HepG2 (cell line): ENCODE results near the gene SLC16A4. TPM values are rescaled to one million over a fixed set of nuclear protein-coding genes. Genes with fewer than 3 reads are reported as not detected.

ENCODE experiments used
- AHR ChIP-seq: IDR thresholded peaks from 2 replicates; pipeline ENCODE4 v1.6.1; 2018; ENCODE audit warnings: missing genetic modification reagents, missing compliant biosample characterization
- CSRNP1 ChIP-seq: sonication (generic); formaldehyde crosslinking; IDR thresholded peaks from 2 replicates; pipeline ENCODE4 v1.8.1; 2023; ENCODE audit warnings: mild to moderate bottlenecking, missing genetic modification reagents
- SMARCC2 ChIP-seq: fragments of 450-650 bp; IDR thresholded peaks from 2 replicates; pipeline ENCODE4 v1.6.1; 2017; ENCODE audit warnings: antibody characterized with exemption, mild to moderate bottlenecking
- TBX2 ChIP-seq: sonication (generic); formaldehyde crosslinking; IDR thresholded peaks from 2 replicates; pipeline ENCODE4 v1.5.0; 2020; ENCODE audit warnings: missing genetic modification reagents, mild to moderate bottlenecking, borderline replicate concordance
- TCF12 ChIP-seq, 2 experiments: fragments of 450-650 bp in 1 of 2; sonication (generic) in 1 of 2; formaldehyde crosslinking in 1 of 2; IDR thresholded peaks; 2 replicates each; pipeline versions ENCODE4 v1.6.1 to v1.8.0; 2017 to 2022; ENCODE audit warnings: antibody characterized with exemption in 1 of 2, mild to moderate bottlenecking in 1 of 2, missing genetic modification reagents in 1 of 2, moderate library complexity in 1 of 2
- TP53 ChIP-seq: sonication (generic); formaldehyde crosslinking; conservative IDR thresholded peaks from 2 replicates; pipeline ENCODE4 v1.4.0; 2020; ENCODE audit warnings: missing genetic modification reagents
- ZFP41 ChIP-seq: sonication (generic); formaldehyde crosslinking; IDR thresholded peaks from 2 replicates; pipeline ENCODE4 v1.4.0; 2020; ENCODE audit warnings: mild to moderate bottlenecking, missing genetic modification reagents, borderline replicate concordance
- ZFX ChIP-seq: sonication (generic); formaldehyde crosslinking; IDR thresholded peaks from 2 replicates; pipeline ENCODE4 v1.4.0; 2020; ENCODE audit warnings: mild to moderate bottlenecking, low read depth, missing genetic modification reagents, moderate library complexity
- ZNF12 ChIP-seq: sonication (generic); formaldehyde crosslinking; IDR thresholded peaks from 2 replicates; pipeline ENCODE4 v1.5.0; 2020; ENCODE audit warnings: missing genetic modification reagents
- ZNF230 ChIP-seq: sonication (generic); formaldehyde crosslinking; IDR thresholded peaks from 2 replicates; pipeline ENCODE4 v1.4.0; 2020; ENCODE audit warnings: mild to moderate bottlenecking, missing genetic modification reagents
- ZNF260 ChIP-seq: sonication (generic); formaldehyde crosslinking; IDR thresholded peaks from 2 replicates; pipeline ENCODE4 v1.4.0; 2020; ENCODE audit warnings: missing genetic modification reagents, low read depth, mild to moderate bottlenecking, borderline replicate concordance
- ZNF333 ChIP-seq: sonication (generic); formaldehyde crosslinking; IDR thresholded peaks from 2 replicates; pipeline ENCODE4 v1.4.0; 2020; ENCODE audit warnings: mild to moderate bottlenecking, missing genetic modification reagents, borderline replicate concordance
- ZNF749 ChIP-seq: sonication (generic); formaldehyde crosslinking; IDR thresholded peaks from 2 replicates; pipeline ENCODE4 v1.8.0; 2022; ENCODE audit warnings: mild to moderate bottlenecking, missing genetic modification reagents, moderate library complexity, borderline replicate concordance
- ZNF816 ChIP-seq: sonication (generic); formaldehyde crosslinking; IDR thresholded peaks from 2 replicates; pipeline ENCODE4 v1.8.0; 2022; ENCODE audit warnings: missing genetic modification reagents, mild to moderate bottlenecking, borderline replicate concordance
- ZUFSP ChIP-seq: sonication (generic); formaldehyde crosslinking; IDR thresholded peaks from 2 replicates; pipeline ENCODE4 v1.9.0; 2021; ENCODE audit warnings: missing genetic modification reagents, mild to moderate bottlenecking, borderline replicate concordance
- polyA plus RNA-seq, 8 experiments: library from polyadenylated mRNA; depleted of rRNA in 3 of 8; stranded (reverse) in 7 of 8; unstranded in 1 of 8; fragments of >200 nt; fragmentation: Illumina TruSeq in 4 of 8; extraction: Trizol in 4 of 8; gene quantifications; 2 replicates each; pipeline versions ENCODE4 v1.2.1 to v1.2.3, GENCODE V29; 2011 to 2016; ENCODE audit warnings: low read depth in 4 of 8, missing spikeins in 1 of 8, mixed read lengths in 1 of 8; ENCODE audit not compliant: insufficient read depth in 1 of 8
- total RNA-seq, 5 experiments: library from RNA; depleted of rRNA; stranded (reverse); fragments of >200 nt; fragmentation: Illumina TruSeq; extraction: Trizol; gene quantifications; 2 replicates each; pipeline ENCODE4 v1.2.3, GENCODE V29; 2016; ENCODE audit warnings: low read depth in 1 of 5
- TF ChIP-seq, protein P1 (sequence below): IDR thresholded peaks from 2 replicates; pipeline ENCODE4 v1.6.1; 2018; ENCODE audit warnings: missing genetic modification reagents, mild to moderate bottlenecking, missing compliant biosample characterization
- TF ChIP-seq, protein P2 (sequence below): sonication (generic); formaldehyde crosslinking; IDR thresholded peaks from 2 replicates; pipeline ENCODE4 v1.9.0; 2021; ENCODE audit warnings: missing genetic modification reagents, mild to moderate bottlenecking, borderline replicate concordance

The SLC16A4 gene
- total and polyA plus RNA-seq, 2 of the 13 experiments (the other 11 are each of a cell fraction or from before 2014, with no cell fraction given): 1.1 to 1.5 TPM

DNA sequence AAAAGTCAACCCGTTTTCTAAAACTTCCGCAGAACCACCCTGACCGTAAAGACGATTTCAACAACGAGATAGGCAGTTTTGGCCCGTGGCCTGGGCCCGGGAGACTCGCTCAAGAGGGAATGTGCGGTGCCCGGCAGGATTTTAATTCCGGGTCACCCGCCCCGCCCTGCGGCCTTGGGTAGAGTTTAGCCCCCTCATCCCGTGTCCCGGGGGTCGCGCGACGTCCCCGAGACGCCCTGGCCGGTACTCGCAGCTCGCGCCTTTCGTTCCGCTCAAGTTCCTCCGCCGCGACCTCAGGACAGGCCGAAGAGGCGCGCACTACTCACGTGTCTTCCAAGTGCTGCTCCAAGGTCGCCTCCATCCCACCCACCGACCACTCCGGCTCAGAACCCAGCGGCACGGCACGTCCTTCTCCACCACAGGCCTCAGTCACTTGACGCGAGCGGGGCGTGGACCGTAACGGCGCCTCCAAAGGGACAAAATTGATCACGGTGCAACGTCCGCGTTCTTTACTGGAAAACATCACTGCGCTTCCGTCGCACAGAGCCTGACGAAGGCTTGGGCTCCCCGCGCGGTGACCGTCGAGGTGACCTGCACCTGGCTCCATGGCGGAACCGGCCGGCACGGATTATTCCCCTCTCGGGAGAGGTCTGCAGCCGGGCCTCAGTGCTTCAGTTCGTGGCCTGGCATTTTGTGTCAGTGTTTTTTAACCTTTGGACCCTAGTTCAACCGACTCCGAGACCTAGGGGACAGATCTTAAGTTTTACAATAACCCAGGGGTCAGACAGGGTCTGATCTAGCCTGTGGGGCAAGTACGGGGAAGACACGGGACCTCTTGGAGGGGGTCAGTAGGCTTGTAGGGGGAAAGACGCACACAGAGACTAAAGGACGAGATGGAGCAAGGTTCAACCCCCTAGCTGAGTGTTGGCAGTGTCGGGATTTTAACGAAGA lies 16.7 kb upstream of the SLC16A4 start, which contains the start of gene LAMTOR5 (continued):
- TF ChIP-seq, protein P1, sequence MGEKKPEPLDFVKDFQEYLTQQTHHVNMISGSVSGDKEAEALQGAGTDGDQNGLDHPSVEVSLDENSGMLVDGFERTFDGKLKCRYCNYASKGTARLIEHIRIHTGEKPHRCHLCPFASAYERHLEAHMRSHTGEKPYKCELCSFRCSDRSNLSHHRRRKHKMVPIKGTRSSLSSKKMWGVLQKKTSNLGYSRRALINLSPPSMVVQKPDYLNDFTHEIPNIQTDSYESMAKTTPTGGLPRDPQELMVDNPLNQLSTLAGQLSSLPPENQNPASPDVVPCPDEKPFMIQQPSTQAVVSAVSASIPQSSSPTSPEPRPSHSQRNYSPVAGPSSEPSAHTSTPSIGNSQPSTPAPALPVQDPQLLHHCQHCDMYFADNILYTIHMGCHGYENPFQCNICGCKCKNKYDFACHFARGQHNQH (CRISPR knock-in tag): peak; percentile 83; the same call in 1 of the 2 replicates
- TF ChIP-seq TCF12 (IDR thresholded peaks at IDR 0.05) (no peak), TCF12 (CRISPR knock-in tag; IDR thresholded peaks at IDR 0.05) (no peak), ZNF260 (no peak), ZNF816 (peak; percentile 26; the same call in 1 of the 2 replicates), TP53 (CRISPR knock-in tag) (peak; percentile 65; the same call in 1 of the 2 replicates), ZNF333 (CRISPR knock-in tag) (no peak; the same call in 1 of the 2 replicates), CSRNP1 (peak; percentile 93), ZNF749 (peak; percentile 93; the same call in 1 of the 2 replicates), TBX2 (CRISPR knock-in tag) (peak; percentile 96), ZFX (CRISPR knock-in tag) (peak; percentile 100), ZUFSP (CRISPR knock-in tag) (no peak), SMARCC2 (no peak), ZFP41 (peak; percentile 92; the same call in 1 of the 2 replicates), AHR (CRISPR knock-in tag) (peak; percentile 66; the same call in 1 of the 2 replicates), ZNF230 (CRISPR knock-in tag) (peak; percentile 91; the same call in 1 of the 2 replicates), ZNF12 (0 out of 2 replicates have a peak, but pooled peaks have one; percentile 63)
- TF ChIP-seq, protein P2, sequence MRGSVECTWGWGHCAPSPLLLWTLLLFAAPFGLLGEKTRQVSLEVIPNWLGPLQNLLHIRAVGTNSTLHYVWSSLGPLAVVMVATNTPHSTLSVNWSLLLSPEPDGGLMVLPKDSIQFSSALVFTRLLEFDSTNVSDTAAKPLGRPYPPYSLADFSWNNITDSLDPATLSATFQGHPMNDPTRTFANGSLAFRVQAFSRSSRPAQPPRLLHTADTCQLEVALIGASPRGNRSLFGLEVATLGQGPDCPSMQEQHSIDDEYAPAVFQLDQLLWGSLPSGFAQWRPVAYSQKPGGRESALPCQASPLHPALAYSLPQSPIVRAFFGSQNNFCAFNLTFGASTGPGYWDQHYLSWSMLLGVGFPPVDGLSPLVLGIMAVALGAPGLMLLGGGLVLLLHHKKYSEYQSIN: no peak
